NCI-H69 (cell line): Measurements from ENCODE around the gene STK11IP.

Experiments
- DNase-seq: peaks from one replicate; lab custom pipeline; 2025; lab: John Stamatoyannopoulos, UW

The STK11IP gene

GRCh38 chr2:219656526-219656925 is 58.9 kb downstream of the STK11IP start:
- no peak for DNase-seq

- no peak for DNase-seq
Measured at GRCh38 chr2:219658196-219658846, 60.7 kb downstream of the STK11IP start.

- DNase-seq, result no peak
Measured at GRCh38 chr2:219658874-219659273, 61.2 kb downstream of the STK11IP start.

- DNase-seq, result no peak
Measured at GRCh38 chr2:219661197-219661954, 63.7 kb downstream of the STK11IP start.

- DNase-seq, result no peak
Measured at GRCh38 chr2:219661955-219662395, 64.3 kb downstream of the STK11IP start.

- no peak for DNase-seq
Measured at GRCh38 chr2:219662566-219662965, 64.9 kb downstream of the STK11IP start.

- no peak for DNase-seq
Measured at GRCh38 chr2:219663116-219663762, 65.6 kb downstream of the STK11IP start.

- no peak for DNase-seq
Measured at GRCh38 chr2:219664041-219664440, 66.4 kb downstream of the STK11IP start.

GRCh38 chr2:219664944-219665343 is 67.3 kb downstream of the STK11IP start:
- no peak for DNase-seq

GRCh38 chr2:219665926-219666325 is 68.3 kb downstream of the STK11IP start:
- no peak for DNase-seq
